ENCODE results near the gene GPR160. TPM values are rescaled to one million over a fixed set of nuclear protein-coding genes. Genes with fewer than 3 reads are reported as not detected.

Gene GPR160
- total RNA-seq, 1 donor, result not detected

DNA sequence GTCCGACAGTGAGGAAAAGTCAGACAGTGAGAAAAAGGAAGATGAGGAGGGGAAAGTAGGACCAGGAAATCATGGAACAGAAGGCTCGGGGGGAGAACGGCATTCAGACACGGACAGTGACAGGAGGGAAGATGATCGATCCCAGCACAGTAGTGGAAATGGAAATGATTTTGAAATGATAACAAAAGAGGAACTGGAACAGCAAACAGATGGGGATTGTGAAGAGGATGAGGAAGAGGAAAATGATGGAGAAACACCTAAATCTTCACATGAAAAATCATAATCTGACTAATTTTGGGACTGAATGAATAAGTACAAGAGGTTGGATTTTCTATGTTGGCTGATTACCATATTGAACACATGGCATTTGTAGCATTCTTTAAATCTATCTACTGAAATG, 45.0 kb upstream of the GPR160 start:
- Histone ChIP-seq H3K27ac (ENCODE audit: low read depth, low read length) (no peak overlapping the region), H3K4me2 (ENCODE audit: insufficient read depth, low read length) (no peak overlapping the region), H2AFZ (ENCODE audit: low read length) (no peak overlapping the region), H4K20me1 (ENCODE audit: insufficient read depth, low read length) (no peaks in the 10 kb centered on the region), H3K36me3 (ENCODE audit: insufficient read depth, low read length) (peaks cover 58% of the 10 kb centered on the region), H3K9me3 (ENCODE audit: low read depth, low read length) (no peaks in the 10 kb centered on the region), H3K27me3 (ENCODE audit: insufficient read depth, low read length) (no peaks in the 10 kb centered on the region), H3K4me3 (ENCODE audit: insufficient read depth, low read length) (no peak overlapping the region), H3K79me2 (ENCODE audit: insufficient read depth, low read length) (no peaks in the 10 kb centered on the region), H3K4me1 (ENCODE audit: insufficient read depth, low read length) (no peaks in the 10 kb centered on the region)
- TF ChIP-seq, protein P1, sequence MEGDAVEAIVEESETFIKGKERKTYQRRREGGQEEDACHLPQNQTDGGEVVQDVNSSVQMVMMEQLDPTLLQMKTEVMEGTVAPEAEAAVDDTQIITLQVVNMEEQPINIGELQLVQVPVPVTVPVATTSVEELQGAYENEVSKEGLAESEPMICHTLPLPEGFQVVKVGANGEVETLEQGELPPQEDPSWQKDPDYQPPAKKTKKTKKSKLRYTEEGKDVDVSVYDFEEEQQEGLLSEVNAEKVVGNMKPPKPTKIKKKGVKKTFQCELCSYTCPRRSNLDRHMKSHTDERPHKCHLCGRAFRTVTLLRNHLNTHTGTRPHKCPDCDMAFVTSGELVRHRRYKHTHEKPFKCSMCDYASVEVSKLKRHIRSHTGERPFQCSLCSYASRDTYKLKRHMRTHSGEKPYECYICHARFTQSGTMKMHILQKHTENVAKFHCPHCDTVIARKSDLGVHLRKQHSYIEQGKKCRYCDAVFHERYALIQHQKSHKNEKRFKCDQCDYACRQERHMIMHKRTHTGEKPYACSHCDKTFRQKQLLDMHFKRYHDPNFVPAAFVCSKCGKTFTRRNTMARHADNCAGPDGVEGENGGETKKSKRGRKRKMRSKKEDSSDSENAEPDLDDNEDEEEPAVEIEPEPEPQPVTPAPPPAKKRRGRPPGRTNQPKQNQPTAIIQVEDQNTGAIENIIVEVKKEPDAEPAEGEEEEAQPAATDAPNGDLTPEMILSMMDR (IDR thresholded peaks at IDR 0.05; ENCODE audit: extremely low read depth, low read depth, low read length), result no peak
- no peak for DNase-seq (ENCODE audit: insufficient read length, low spot score, missing footprints)

DNA sequence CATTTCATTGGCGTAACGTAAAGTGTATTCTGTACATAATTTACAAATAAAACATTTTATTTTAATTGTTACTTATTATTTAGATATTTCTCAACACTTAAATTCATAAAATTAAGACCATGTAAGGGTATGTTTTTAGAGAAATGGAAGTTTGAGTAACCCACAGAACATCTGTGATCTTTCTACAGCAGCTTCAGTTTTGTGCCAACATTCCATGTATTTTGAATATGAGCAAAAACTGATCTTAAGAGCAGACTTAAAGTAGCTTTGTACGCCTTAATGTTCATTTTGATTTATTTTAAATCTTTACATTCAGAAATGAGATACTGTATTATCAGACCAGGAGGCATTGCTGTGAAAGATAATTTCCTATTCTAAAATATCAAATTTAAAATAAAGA, 44.0 kb upstream of the GPR160 start:
- DNase-seq (ENCODE audit: insufficient read length, low spot score, missing footprints), result no peak
- Histone ChIP-seq H2AFZ (ENCODE audit: low read length) (no peak overlapping the region), H3K4me2 (ENCODE audit: insufficient read depth, low read length) (no peak overlapping the region), H3K79me2 (ENCODE audit: insufficient read depth, low read length) (no peaks in the 10 kb centered on the region), H3K36me3 (ENCODE audit: insufficient read depth, low read length) (peaks cover 49% of the 10 kb centered on the region), H3K4me3 (ENCODE audit: insufficient read depth, low read length) (no peak overlapping the region), H3K4me1 (ENCODE audit: insufficient read depth, low read length) (no peaks in the 10 kb centered on the region), H3K9me3 (ENCODE audit: low read depth, low read length) (no peaks in the 10 kb centered on the region), H3K27me3 (ENCODE audit: insufficient read depth, low read length) (no peaks in the 10 kb centered on the region), H4K20me1 (ENCODE audit: insufficient read depth, low read length) (no peaks in the 10 kb centered on the region), H3K27ac (ENCODE audit: low read depth, low read length) (no peak overlapping the region)
- TF ChIP-seq, protein P1 (IDR thresholded peaks at IDR 0.05; ENCODE audit: extremely low read depth, low read depth, low read length), result no peak

DNA sequence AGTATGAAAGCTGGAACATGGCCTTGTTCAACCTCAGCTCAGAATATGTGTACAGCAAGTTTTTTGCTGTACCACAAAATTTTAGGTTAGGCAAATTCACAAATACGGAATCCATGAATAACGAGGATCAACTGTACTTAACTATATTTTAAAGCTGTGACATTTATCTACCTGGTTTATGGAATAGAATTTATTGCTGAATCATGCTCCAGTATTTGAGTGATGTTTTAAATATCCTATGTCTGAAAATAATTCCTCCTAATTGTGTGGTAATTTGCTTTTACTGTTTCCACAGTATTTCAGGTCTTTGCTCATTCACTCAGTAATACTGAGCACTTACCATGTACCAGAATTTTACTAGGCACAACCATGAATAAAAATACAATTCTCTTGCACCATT, 41.7 kb upstream of the GPR160 start:
- no peaks in the 10 kb centered on the region for H4K20me1 ChIP-seq (ENCODE audit: insufficient read depth, low read length)
- peaks cover 34% of the 10 kb centered on the region for H3K36me3 ChIP-seq (ENCODE audit: insufficient read depth, low read length)
- H3K4me3 ChIP-seq (ENCODE audit: insufficient read depth, low read length), result no peak overlapping the region
- peaks cover 7% of the 10 kb centered on the region for H3K4me1 ChIP-seq (ENCODE audit: insufficient read depth, low read length)
- H3K9me3 ChIP-seq (ENCODE audit: low read depth, low read length), result no peaks in the 10 kb centered on the region
- TF ChIP-seq, protein P1 (IDR thresholded peaks at IDR 0.05; ENCODE audit: extremely low read depth, low read depth, low read length), result no peak
- no peak for DNase-seq (ENCODE audit: insufficient read length, low spot score, missing footprints)
- no peak overlapping the region for H3K27ac ChIP-seq (ENCODE audit: low read depth, low read length)
- H3K4me2 ChIP-seq (ENCODE audit: insufficient read depth, low read length), result no peak overlapping the region
- no peaks in the 10 kb centered on the region for H3K79me2 ChIP-seq (ENCODE audit: insufficient read depth, low read length)
- H3K27me3 ChIP-seq (ENCODE audit: insufficient read depth, low read length), result no peaks in the 10 kb centered on the region
- no peak overlapping the region for H2AFZ ChIP-seq (ENCODE audit: low read length)

DNA sequence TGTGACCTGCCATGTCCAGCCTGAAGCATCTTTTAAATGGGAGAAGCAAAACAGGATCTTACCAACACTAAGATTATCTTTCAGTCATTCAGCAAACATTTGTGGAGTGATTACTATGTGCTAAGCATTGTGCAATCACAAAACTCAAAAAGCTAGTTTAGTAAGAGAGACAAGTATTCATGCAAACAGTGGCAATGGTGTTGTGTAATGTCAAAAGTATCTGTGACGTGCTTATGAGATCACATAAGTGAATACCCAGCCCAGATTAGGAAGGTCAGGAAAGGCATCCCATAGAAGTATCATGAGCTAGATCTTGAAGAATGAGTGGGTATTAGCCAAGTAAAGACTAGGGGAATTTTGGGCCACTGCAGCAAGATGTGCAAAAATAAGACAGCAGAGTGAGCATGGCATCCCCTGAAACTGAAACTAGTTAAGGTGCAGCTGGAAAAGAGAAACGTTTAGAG, 39.1 kb upstream of the GPR160 start:
- TF ChIP-seq, protein P1 (IDR thresholded peaks at IDR 0.05; ENCODE audit: extremely low read depth, low read depth, low read length), result no peak
- peaks cover 7% of the 10 kb centered on the region for H3K4me1 ChIP-seq (ENCODE audit: insufficient read depth, low read length)
- no peaks in the 10 kb centered on the region for H4K20me1 ChIP-seq (ENCODE audit: insufficient read depth, low read length)
- DNase-seq (ENCODE audit: insufficient read length, low spot score, missing footprints), result peak; percentile 58
- H3K27ac ChIP-seq (ENCODE audit: low read depth, low read length), result peak overlapping the region; percentile 58
- no peak overlapping the region for H2AFZ ChIP-seq (ENCODE audit: low read length)
- peaks cover 16% of the 10 kb centered on the region for H3K36me3 ChIP-seq (ENCODE audit: insufficient read depth, low read length)
- H3K27me3 ChIP-seq (ENCODE audit: insufficient read depth, low read length), result no peaks in the 10 kb centered on the region
- H3K4me2 ChIP-seq (ENCODE audit: insufficient read depth, low read length), result peak overlapping the region; percentile 3
- no peaks in the 10 kb centered on the region for H3K79me2 ChIP-seq (ENCODE audit: insufficient read depth, low read length)
- no peak overlapping the region for H3K4me3 ChIP-seq (ENCODE audit: insufficient read depth, low read length)
- H3K9me3 ChIP-seq (ENCODE audit: low read depth, low read length), result no peaks in the 10 kb centered on the region
